HEK293T (cell line): ENCODE data around the gene GRIN2A.

Source experiments
- CTCF ChIA-PET: fragments of 350-600 bp; formaldehyde crosslinking; extraction: SDS; loops from one replicate; lab custom pipeline; 2021; ENCODE audit warnings: antibody characterized with exemption, inconsistent platforms; lab: Yijun Ruan, JAX
- POLR2A ChIA-PET: fragments of 350-600 bp; formaldehyde crosslinking; extraction: SDS; loops from one replicate; lab custom pipeline; 2020; ENCODE audit warnings: antibody characterized with exemption, inconsistent platforms; lab: Yijun Ruan, JAX
- DNase-seq: peaks from one replicate; pipeline ENCODE4 v3.0.0; 2012; ENCODE audit warnings: mixed read lengths; ENCODE audit errors: extremely low spot score
- ARNT ChIP-seq: fragments of 450-650 bp; IDR thresholded peaks from 2 replicates; pipeline ENCODE4 v1.6.1; 2017; ENCODE audit warnings: mild to moderate bottlenecking
- BHLHE40 ChIP-seq: fragments of 450-650 bp; IDR thresholded peaks from 2 replicates; pipeline ENCODE4 v1.6.1; 2016; ENCODE audit warnings: mild to moderate bottlenecking, moderate library complexity, borderline replicate concordance
- CTBP1 ChIP-seq: fragments of 450-650 bp; IDR thresholded peaks from 2 replicates; pipeline ENCODE4 v1.6.1; 2016; ENCODE audit warnings: borderline replicate concordance
- ELF4 ChIP-seq: fragments of 450-650 bp; IDR thresholded peaks from 2 replicates; pipeline ENCODE4 v1.6.1; 2017; ENCODE audit warnings: antibody characterized with exemption
- FOXA1 ChIP-seq: fragments of 450-650 bp; IDR thresholded peaks from 2 replicates; pipeline ENCODE4 v1.6.1; 2016; ENCODE audit warnings: mild to moderate bottlenecking
- FOXK2 ChIP-seq: fragments of 450-650 bp; IDR thresholded peaks from 2 replicates; pipeline ENCODE4 v1.6.1; 2016; ENCODE audit warnings: mild to moderate bottlenecking
- FOXM1 ChIP-seq: fragments of 450-650 bp; IDR thresholded peaks from 2 replicates; pipeline ENCODE4 v1.6.1; 2017; ENCODE audit warnings: mild to moderate bottlenecking, borderline replicate concordance
- HDGF ChIP-seq: fragments of 450-650 bp; IDR thresholded peaks from 2 replicates; pipeline ENCODE4 v1.6.1; 2017; ENCODE audit warnings: antibody characterized with exemption, borderline replicate concordance
- L3MBTL2 ChIP-seq: fragments of 450-650 bp; conservative IDR thresholded peaks from 2 replicates; pipeline ENCODE4 v1.6.1; 2016; ENCODE audit warnings: mild to moderate bottlenecking
- LEF1 ChIP-seq: fragments of 450-650 bp; IDR thresholded peaks from 2 replicates; pipeline ENCODE4 v1.6.1; 2017; ENCODE audit warnings: mild to moderate bottlenecking, borderline replicate concordance
- NFRKB ChIP-seq: fragments of 450-650 bp; IDR thresholded peaks from 2 replicates; pipeline ENCODE4 v1.6.1; 2016; ENCODE audit warnings: mild to moderate bottlenecking, moderate library complexity
- PKNOX1 ChIP-seq: fragments of 450-650 bp; IDR thresholded peaks from 2 replicates; pipeline ENCODE4 v1.6.1; 2016
- SP1 ChIP-seq: fragments of 450-650 bp; IDR thresholded peaks from 2 replicates; pipeline ENCODE4 v1.6.1; 2017
- SUZ12 ChIP-seq: fragments of 450-650 bp; IDR thresholded peaks from 2 replicates; pipeline ENCODE4 v1.6.1; 2016; ENCODE audit warnings: mild to moderate bottlenecking
- TARDBP ChIP-seq: fragments of 450-650 bp; IDR thresholded peaks from 2 replicates; pipeline ENCODE4 v1.6.1; 2016
- ZNF384 ChIP-seq: fragments of 450-650 bp; IDR thresholded peaks from 2 replicates; pipeline ENCODE4 v1.6.1; 2016

Gene GRIN2A

GRCh38 chr16:10178080-10178479 lies 4.1 kb downstream of the GRIN2A start:
- no peak for TF ChIP-seq NFRKB
- no peak for TF ChIP-seq LEF1
- no peak for TF ChIP-seq ZNF384
- TF ChIP-seq HDGF: no peak
- TF ChIP-seq CTBP1: no peak
- no peak for TF ChIP-seq FOXA1
- no peak for TF ChIP-seq ARNT
- TF ChIP-seq TARDBP: no peak
- TF ChIP-seq L3MBTL2: no peak
- no peak for TF ChIP-seq SP1
- TF ChIP-seq SUZ12: no peak
- no peak for TF ChIP-seq PKNOX1
- DNase-seq: no peak
- ChIA-PET POLR2A (no interaction called here), CTCF (interaction anchor here (0.6 kb wide), 1 partner anchor 344 kb away, joined by 3 read pairs; no protein-coding TSS in a partner anchor)

- ChIA-PET CTCF (no interaction called here), POLR2A (no interaction called here)
- no peak for TF ChIP-seq FOXK2
- TF ChIP-seq ARNT: no peak
- TF ChIP-seq ELF4: no peak
- no peak for TF ChIP-seq HDGF
- no peak for TF ChIP-seq CTBP1
- TF ChIP-seq SP1: no peak
- TF ChIP-seq NFRKB: no peak
- TF ChIP-seq FOXM1: no peak
- TF ChIP-seq BHLHE40: no peak
- TF ChIP-seq SUZ12: no peak
- DNase-seq: no peak
These were observed 9.2 kb downstream of the GRIN2A start for GRCh38 chr16:10172848-10173655.

GRCh38 chr16:10171221-10171620 lies 11.0 kb downstream of the GRIN2A start:
- no peak for TF ChIP-seq LEF1
- no peak for TF ChIP-seq ELF4
- no peak for TF ChIP-seq FOXK2
- TF ChIP-seq L3MBTL2: no peak
- TF ChIP-seq ARNT: no peak
- no peak for TF ChIP-seq FOXA1
- TF ChIP-seq BHLHE40: no peak
- TF ChIP-seq CTBP1: no peak
- no peak for TF ChIP-seq PKNOX1
- TF ChIP-seq NFRKB: no peak
- TF ChIP-seq FOXM1: no peak
- TF ChIP-seq HDGF: no peak
- TF ChIP-seq SP1: no peak
- no peak for TF ChIP-seq ZNF384
- no peak for TF ChIP-seq TARDBP
- no peak for TF ChIP-seq SUZ12
- ChIA-PET POLR2A (no interaction called here), CTCF (no interaction called here)
- no peak for DNase-seq

- DNase-seq: no peak
- CTCF ChIA-PET: no interaction called here
- POLR2A ChIA-PET: no interaction called here
- no peak for TF ChIP-seq FOXA1
- no peak for TF ChIP-seq ZNF384
- no peak for TF ChIP-seq ARNT
- no peak for TF ChIP-seq BHLHE40
- TF ChIP-seq L3MBTL2: no peak
- TF ChIP-seq CTBP1: no peak
- TF ChIP-seq HDGF: no peak
- TF ChIP-seq SUZ12: no peak
These were observed 12.3 kb downstream of the GRIN2A start for GRCh38 chr16:10169904-10170410.

- TF ChIP-seq L3MBTL2 (no peak), TARDBP (no peak), LEF1 (no peak), HDGF (no peak), FOXK2 (no peak), ARNT (no peak), BHLHE40 (no peak), CTBP1 (no peak), SUZ12 (no peak), FOXM1 (no peak), PKNOX1 (no peak), NFRKB (no peak)
- POLR2A ChIA-PET: no interaction called here
- DNase-seq: no peak
- CTCF ChIA-PET: no interaction called here
These were observed 13.2 kb downstream of the GRIN2A start for GRCh38 chr16:10169031-10169430.

GRCh38 chr16:10168258-10168657 lies 14.0 kb downstream of the GRIN2A start:
- no peak for TF ChIP-seq SP1
- TF ChIP-seq NFRKB: no peak
- POLR2A ChIA-PET: no interaction called here
- CTCF ChIA-PET: no interaction called here
- DNase-seq: no peak
